LNCAP (cell line): ENCODE measurements around the gene TANK.
A peak's percentile ranks its signal among the peaks of the same experiment; 100 is the strongest.

Experiments
- TF ChIP-seq, protein P1 (sequence below): fragments of 450-650 bp; IDR thresholded peaks from 2 replicates; pipeline ENCODE4 v1.5.1; 2017; ENCODE audit warnings: mild to moderate bottlenecking

TANK gene

DNA sequence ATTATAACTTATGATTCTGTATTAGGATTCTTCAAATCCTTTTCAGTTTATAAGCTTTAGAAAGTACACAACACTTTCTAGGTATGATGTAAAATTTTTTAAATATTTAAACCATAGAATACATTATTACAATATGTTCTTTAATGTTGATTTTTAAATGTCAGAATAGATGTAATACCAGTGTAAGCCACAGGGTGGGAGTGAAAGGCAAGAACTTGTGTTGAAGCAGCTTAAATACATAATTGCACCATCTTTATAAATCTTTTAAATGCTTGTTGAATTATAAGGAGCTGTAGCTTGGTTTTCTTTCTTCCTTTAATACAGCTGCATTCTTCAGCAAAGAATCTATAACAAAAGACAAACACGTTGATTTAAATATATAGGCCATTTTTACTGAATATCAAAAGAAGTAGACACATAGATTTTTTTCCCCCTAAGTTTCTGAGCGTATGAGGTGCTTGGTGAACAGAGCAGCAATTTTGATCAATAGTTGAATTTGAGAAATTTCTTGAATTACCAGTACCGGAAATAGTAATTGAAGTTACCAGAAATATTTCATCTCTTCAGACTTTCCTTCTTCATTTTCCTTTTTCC is 63.0 kb downstream of the TANK start:
- TF ChIP-seq, protein P1, sequence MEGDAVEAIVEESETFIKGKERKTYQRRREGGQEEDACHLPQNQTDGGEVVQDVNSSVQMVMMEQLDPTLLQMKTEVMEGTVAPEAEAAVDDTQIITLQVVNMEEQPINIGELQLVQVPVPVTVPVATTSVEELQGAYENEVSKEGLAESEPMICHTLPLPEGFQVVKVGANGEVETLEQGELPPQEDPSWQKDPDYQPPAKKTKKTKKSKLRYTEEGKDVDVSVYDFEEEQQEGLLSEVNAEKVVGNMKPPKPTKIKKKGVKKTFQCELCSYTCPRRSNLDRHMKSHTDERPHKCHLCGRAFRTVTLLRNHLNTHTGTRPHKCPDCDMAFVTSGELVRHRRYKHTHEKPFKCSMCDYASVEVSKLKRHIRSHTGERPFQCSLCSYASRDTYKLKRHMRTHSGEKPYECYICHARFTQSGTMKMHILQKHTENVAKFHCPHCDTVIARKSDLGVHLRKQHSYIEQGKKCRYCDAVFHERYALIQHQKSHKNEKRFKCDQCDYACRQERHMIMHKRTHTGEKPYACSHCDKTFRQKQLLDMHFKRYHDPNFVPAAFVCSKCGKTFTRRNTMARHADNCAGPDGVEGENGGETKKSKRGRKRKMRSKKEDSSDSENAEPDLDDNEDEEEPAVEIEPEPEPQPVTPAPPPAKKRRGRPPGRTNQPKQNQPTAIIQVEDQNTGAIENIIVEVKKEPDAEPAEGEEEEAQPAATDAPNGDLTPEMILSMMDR, result peak; percentile 60

DNA sequence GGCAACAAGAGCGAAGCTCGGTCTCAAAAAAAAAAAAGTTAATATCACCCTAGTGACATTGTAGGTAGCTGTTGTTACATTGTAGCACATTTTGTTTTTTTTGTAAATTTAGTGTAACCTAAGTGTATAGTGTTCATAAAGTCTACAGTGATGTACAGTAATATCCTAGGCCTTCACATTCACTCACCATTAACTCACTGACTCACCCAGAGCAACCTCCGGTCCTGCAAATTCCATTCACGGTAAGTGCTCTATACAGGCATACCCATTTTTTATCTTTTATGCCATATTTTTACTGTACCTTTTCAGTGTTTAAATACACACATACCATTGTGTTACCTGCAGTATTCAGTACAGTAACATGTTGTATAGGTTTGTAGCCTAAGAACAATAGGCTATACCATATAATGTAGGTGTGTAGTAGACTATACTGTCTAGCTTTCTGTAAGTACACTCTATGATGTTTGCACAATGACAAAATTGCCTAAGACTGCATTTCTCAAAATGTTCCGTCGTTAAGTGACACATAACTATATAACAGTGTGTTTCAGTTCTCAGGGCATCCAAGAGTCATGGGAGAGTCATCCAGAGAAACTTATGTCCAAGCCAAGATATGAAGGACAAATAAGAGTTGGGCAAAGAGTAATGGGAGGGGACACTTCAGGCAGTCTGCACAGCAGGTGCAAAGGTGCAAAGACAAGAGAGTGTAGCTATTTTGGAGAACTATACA is 68.4 kb downstream of the TANK start:
- TF ChIP-seq, protein P1, result no peak

DNA sequence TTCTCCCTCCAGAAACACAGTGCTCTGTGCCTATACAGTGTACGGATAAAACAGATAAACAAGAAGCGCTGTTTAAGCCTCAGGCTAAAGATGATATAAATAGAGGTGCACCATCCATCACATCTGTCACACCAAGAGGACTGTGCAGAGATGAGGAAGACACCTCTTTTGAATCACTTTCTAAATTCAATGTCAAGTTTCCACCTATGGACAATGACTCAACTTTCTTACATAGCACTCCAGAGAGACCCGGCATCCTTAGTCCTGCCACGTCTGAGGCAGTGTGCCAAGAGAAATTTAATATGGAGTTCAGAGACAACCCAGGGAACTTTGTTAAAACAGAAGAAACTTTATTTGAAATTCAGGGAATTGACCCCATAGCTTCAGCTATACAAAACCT is 70.7 kb downstream of the TANK start:
- TF ChIP-seq, protein P1, result no peak

DNA sequence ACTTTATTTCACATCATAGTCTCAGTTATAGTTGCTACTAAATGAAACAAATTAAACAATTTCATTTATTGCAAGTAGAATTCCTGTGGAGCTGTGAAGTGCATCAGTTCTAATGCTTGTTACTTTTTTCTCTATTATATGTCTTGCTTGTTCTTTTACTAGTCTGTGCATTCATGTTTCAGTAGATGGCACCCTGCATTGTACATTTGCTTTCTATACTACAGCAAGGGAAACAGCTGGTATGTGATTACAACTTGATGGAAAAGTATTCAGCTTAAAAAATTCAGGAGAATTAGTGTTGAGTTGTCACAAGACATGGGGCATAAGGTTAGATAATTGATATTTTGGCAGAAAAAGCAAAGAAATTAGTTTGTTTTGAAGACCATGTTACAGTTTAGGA is 72.3 kb downstream of the TANK start:
- TF ChIP-seq, protein P1, result no peak

DNA sequence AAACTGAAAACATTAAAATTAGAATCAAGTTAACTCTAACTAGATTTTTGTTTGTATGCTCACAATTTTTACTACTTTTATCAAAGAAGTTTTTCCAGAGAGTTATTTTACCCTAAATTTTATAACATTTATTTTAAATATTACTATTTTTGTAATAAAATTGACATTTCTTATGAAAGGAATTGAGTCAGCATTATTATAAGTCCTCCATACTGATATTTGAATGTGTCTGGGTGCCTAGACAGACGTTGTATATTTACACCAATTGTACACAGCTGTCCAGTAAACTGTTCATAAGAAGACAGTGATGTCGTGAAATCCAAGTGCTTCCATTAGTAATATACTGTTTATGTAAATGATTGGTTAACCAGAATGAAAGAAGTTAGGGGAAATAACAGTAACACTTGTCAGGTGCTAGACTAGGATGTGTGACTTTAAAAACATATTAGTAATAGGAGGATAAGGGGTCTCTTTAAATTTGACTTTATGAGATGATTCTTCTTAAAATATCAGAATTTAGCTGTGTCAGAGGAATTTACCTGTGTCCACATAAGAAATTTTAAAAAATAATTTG is 73.7 kb downstream of the TANK start:
- TF ChIP-seq, protein P1, result no peak

DNA sequence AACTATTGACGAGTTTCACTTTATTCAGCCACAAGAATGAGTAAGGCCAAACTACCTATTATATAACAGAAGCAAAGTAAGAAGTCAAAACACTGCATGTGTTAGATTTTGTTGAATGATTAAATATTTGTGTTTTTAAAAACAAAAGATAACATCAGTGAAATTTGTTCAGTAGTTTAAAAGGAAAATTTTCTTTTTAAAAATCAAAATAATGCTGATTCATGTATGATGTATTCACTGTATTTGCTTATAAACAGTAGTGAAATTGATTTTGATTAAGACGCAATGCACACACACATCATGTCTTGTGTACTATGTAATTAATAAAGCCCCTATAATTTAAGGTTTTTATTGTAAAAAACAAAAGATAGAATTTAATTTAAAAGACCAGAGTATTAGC is 74.4 kb downstream of the TANK start:
- TF ChIP-seq, protein P1, result no peak

DNA sequence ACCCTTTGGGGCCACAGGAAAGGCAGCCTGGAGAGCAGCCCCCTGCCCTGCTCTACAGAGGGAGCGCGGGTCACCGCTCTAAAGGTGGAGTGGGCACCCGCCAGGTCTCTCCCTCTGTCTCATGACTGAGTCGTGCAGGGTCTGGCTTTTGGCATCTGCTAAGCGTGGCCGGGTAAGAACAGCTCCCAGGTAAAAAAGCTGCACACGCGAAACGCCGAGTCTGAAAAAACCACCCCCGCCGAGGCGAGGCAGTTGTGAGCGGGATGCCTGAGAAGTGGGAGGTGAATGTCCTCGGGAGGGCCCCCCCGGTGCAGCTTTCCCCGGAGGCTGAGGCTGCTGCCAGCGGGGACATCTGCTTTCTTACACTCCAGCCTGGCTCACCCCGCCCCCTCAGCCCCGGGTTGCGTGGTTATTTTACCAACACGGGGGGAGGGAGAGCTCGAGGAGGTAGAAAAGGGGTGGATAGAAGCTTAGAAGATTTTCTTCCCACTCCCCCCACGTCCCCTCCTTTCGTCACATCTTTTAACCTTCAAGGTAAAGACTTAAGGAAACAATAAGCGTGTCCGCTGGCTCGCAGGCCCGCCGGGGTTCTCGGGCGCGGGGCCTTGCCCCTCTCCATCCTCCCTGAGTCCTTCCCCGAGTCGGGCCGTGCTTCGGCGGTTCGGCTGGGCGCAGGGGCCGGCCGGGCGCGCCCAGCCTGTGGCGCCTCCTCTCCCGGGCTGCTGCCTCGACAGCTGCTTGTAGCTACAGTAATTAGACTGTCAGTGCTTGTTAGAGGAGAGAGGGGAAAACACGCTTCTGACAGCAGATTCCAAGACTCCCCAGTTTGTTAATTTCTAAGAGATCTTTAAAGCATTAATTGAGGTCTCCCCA is 77.4 kb downstream of the TANK start:
- TF ChIP-seq, protein P1, result no peak
